ENCODE measurements around the gene UBE3C.

- no peak for TF ChIP-seq CTCF (IDR thresholded peaks at IDR 0.05; ENCODE audit: insufficient read depth, low read length)
- no peak for TF ChIP-seq POLR2AphosphoS5 (IDR thresholded peaks at IDR 0.05; ENCODE audit: low read depth)
- TF ChIP-seq SPI1 (IDR thresholded peaks at IDR 0.05; ENCODE audit: borderline replicate concordance, low read depth) = no peak
- TF ChIP-seq REST (IDR thresholded peaks at IDR 0.05; ENCODE audit: insufficient replicate concordance, low read depth) = no peak
Measured at GRCh38 chr7:157238087-157238486, 99.4 kb downstream of the UBE3C start.
